ENCODE data around the gene RAB33B. TPM values are rescaled to one million over a fixed set of nuclear protein-coding genes. Genes with fewer than 3 reads are reported as not detected.

The RAB33B gene
- total RNA-seq, 1 experiment from 2014 or later = 7.6 TPM

- no peak for DNase-seq (ENCODE audit: low read depth)
Measured at GRCh38 chr4:139506774-139507173, 52.9 kb downstream of the RAB33B start.

GRCh38 chr4:139508581-139509237 lies 54.8 kb downstream of the RAB33B start:
- no peak for DNase-seq (ENCODE audit: low read depth)

- DNase-seq (ENCODE audit: low read depth) = peak; percentile 10
Measured at GRCh38 chr4:139509727-139510410, 55.9 kb downstream of the RAB33B start.

DNA sequence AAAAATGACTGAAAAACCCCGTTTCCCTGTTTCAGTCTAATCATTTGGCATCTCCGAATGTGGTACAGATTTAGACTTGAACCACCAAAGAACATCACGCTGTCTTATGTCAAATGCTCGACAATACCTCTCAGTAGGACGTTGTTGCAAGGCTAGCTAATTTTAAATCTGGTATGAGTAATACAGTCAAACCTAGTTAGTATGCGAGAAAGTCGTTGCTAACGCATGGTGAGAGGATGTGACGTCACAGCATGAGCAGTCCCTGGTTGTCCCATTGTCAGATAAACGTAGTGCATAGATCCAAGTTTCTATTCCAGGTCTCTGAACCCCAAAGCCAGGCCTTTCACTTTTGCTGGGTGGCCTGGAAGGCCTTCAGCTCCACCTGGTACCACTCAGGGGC lies 57.4 kb downstream of the RAB33B start:
- DNase-seq (ENCODE audit: low read depth) = peak; percentile 17

GRCh38 chr4:139514382-139515059 lies 60.6 kb downstream of the RAB33B start:
- DNase-seq (ENCODE audit: low read depth) = no peak

DNA sequence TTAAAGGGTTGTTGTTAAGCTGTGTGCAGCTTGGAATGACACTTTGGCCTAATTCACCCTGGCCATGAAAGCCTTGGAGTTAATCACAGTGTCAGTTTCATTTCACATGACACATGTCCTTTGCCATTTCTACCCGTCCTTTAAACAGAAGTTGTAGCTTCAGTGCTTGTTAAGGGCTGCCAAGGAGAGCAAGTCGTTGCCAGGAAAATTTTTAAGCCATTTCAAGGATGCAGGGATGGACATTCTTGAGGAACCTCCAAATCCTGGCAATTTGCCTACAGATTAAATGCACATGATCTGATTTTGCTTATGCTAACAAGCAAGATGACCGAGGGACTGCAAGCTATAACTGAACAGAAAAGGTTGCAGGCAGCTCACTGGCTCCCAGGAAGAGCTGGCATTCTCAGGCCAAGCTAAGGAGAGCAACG lies 61.6 kb downstream of the RAB33B start:
- no peak for DNase-seq (ENCODE audit: low read depth)

DNA sequence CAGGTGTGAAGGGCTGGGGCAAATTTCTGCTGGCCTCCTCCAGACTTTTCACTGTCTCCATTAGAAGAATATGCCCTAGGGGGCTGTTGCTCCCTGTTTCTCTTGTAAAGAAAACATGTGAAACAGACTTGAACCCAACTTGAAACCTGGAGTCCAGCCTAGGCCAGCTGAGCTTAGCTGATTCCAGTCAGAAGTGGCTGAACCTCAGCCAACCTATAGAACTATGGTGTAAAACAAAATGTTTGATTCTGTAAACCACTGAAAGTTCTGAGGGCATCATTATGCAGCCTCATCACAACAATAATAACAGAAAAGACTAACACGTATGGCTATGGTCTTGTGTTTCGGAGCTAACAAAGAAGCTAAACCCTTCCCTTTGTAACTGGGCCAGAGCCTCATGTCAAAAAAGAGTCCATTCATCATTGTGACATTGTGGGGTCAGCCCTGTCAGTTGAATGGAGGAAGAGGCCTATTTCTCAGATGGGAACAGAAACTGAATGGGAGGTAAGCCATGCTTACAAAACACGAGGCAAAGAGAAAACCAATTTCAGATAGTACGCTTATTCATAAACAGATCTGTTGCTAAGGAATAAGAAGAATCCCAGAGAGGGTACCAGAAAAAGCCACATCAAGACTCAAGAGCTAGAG lies 68.0 kb downstream of the RAB33B start:
- DNase-seq (ENCODE audit: low read depth) = no peak

DNA sequence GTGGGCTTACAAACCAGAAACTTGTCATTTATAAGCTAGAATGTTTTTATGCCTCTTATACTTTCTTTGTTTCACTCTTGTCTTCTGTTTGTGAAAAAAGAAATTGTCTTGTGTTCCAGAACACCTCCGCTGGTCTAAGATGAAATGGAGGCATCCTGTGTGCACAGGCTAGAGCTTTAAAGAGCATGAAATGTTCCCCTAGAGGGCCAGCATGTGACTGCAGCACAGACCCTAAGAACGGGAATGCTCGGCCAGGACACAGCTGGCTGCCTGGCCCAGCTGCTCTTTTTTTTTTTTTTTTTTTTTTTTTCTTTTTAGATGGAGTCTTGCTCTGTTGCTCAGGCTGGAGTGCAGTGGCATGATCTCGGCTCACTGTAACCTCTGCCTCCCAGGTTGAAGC lies 68.5 kb downstream of the RAB33B start:
- DNase-seq (ENCODE audit: low read depth) = no peak

- DNase-seq (ENCODE audit: low read depth) = peak; percentile 66
Measured at GRCh38 chr4:139523076-139523475, 69.2 kb downstream of the RAB33B start.

DNA sequence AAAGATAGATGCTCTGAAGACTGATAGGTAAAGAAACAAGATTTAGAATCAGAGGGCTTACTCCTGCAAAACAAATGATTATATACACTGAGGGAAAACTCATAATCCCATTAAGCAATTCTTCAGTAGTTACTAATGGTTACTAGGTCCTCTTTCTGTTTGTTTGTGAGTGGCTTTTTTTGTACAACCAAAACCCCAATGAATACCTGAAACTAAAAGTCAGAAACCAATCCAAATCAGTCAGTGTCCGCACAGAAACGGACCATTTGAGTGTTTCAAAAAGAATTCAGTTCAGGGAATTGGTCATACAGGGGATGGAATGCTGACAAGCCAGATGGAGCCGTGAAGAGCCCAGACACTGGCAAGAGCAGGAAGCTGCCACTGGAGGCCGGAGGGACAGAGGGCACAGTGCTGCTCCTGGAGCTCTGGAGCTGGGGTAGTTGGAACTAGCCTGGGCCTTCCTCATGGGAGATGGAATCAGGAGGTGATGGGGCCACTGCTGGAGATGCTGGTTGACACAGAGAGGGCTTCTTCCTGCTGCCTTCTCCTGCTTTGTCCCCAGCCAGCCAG lies 70.2 kb downstream of the RAB33B start:
- peak; percentile 8 for DNase-seq (ENCODE audit: low read depth)

GRCh38 chr4:139525414-139525813 lies 71.5 kb downstream of the RAB33B start:
- no peak for DNase-seq (ENCODE audit: low read depth)

Other genes starting within 250 kb of the RAB33B start
- gene MGARP, start 173.9 kb upstream of the RAB33B start, total RNA-seq (2014; rRNA removed; shearing (Covaris generic)) = 3.9 and 4.7 TPM in 2 replicates
- 20.1 and 30.1 TPM in 2 replicates for gene NAA15, start 152.6 kb upstream of the RAB33B start, total RNA-seq (2014; rRNA removed; shearing (Covaris generic))
- gene NDUFC1, start 151.6 kb upstream of the RAB33B start, total RNA-seq (2014; rRNA removed; shearing (Covaris generic)) = 92.3 and 119 TPM in 2 replicates
- gene SETD7, start 102.1 kb downstream of the RAB33B start, total RNA-seq (2014; rRNA removed; shearing (Covaris generic)) = 16.7 and 25.3 TPM in 2 replicates
- gene MGST2, start 211.7 kb downstream of the RAB33B start, total RNA-seq (2014; rRNA removed; shearing (Covaris generic)) = 19.3 and 24.5 TPM in 2 replicates